Liver (tissue), 9 donors: ENCODE data around the gene VSNL1. TPM values are rescaled to one million over a fixed set of nuclear protein-coding genes. Genes with fewer than 3 reads are reported as not detected.

Experiments used
- DNase-seq: peaks from one replicate; pipeline ENCODE4 v3.0.0-alpha.2; 2017; ENCODE audit warnings: low spot score
- H3K27ac ChIP-seq, 2 donors: one replicate each; pipeline ENCODE4 v1.7.0; 2013; ENCODE audit warnings: inconsistent platforms in 2 of 2, low read length in 2 of 2, control low read depth in 1 of 2, low read depth in 1 of 2, mild to moderate bottlenecking in 1 of 2
- H3K27me3 ChIP-seq, 4 donors: one replicate each; pipeline versions ENCODE4 v1.6.1 to v1.7.0; 2013; ENCODE audit warnings: low read length in 3 of 4, inconsistent platforms in 1 of 4, mild to moderate bottlenecking in 1 of 4, moderate library complexity in 1 of 4; ENCODE audit not compliant: control insufficient read depth in 4 of 4, insufficient read depth in 4 of 4
- H3K36me3 ChIP-seq, 4 donors: one replicate each; pipeline versions ENCODE4 v1.6.1 to v1.7.0; 2013; ENCODE audit warnings: low read length in 3 of 4, mild to moderate bottlenecking in 3 of 4, low read depth in 1 of 4, moderate library complexity in 1 of 4; ENCODE audit not compliant: control insufficient read depth in 4 of 4, insufficient read depth in 3 of 4
- H3K4me1 ChIP-seq, 4 donors: one replicate each; pipeline versions ENCODE4 v1.6.1 to v1.7.0; 2013; ENCODE audit warnings: low read length in 3 of 4, mild to moderate bottlenecking in 3 of 4, moderate library complexity in 1 of 4; ENCODE audit not compliant: control insufficient read depth in 4 of 4, insufficient read depth in 4 of 4
- H3K4me3 ChIP-seq, 3 donors: one replicate each; pipeline versions ENCODE4 v1.6.1 to v1.7.0; 2013; ENCODE audit warnings: low read length in 3 of 3, control low read depth in 1 of 3, low read depth in 1 of 3, mild to moderate bottlenecking in 1 of 3
- H3K9ac ChIP-seq, 2 donors: one replicate each; pipeline ENCODE4 v1.7.0; 2013; ENCODE audit warnings: low read length in 2 of 2, mild to moderate bottlenecking in 2 of 2, moderate library complexity in 2 of 2, control low read depth in 1 of 2, low read depth in 1 of 2
- H3K9me3 ChIP-seq, 4 donors: one replicate each; pipeline versions ENCODE4 v1.6.1 to v1.7.0; 2013; ENCODE audit warnings: low read length in 3 of 4; ENCODE audit not compliant: control insufficient read depth in 4 of 4
- ATF3 ChIP-seq: IDR thresholded peaks from 2 replicates; pipeline ENCODE4 v1.6.1; 2016; ENCODE audit warnings: antibody characterized with exemption
- EGR1 ChIP-seq, 2 donors: IDR thresholded peaks; 2 replicates each; pipeline ENCODE4 v1.6.1; 2016 to 2018; ENCODE audit warnings: antibody characterized with exemption in 2 of 2, low read depth in 2 of 2
- FOXA1 ChIP-seq: IDR thresholded peaks from 2 replicates; pipeline ENCODE4 v1.6.1; 2016; ENCODE audit warnings: antibody characterized with exemption
- FOXA2 ChIP-seq: IDR thresholded peaks from 2 replicates; pipeline ENCODE4 v1.6.1; 2016; ENCODE audit warnings: antibody characterized with exemption
- GABPA ChIP-seq, 2 donors: IDR thresholded peaks in 1 of 2; conservative IDR thresholded peaks in 1 of 2; 2 replicates each; pipeline ENCODE4 v1.6.1; 2016; ENCODE audit warnings: antibody characterized with exemption in 2 of 2, mild to moderate bottlenecking in 1 of 2, moderate library complexity in 1 of 2
- HNF4A ChIP-seq, 2 donors: conservative IDR thresholded peaks; 2 replicates each; pipeline ENCODE4 v1.6.1; 2016; ENCODE audit warnings: antibody characterized with exemption in 2 of 2, mild to moderate bottlenecking in 2 of 2
- HNF4G ChIP-seq: IDR thresholded peaks from 2 replicates; pipeline ENCODE4 v1.6.1; 2016; ENCODE audit warnings: antibody characterized with exemption
- JUND ChIP-seq, 2 donors: IDR thresholded peaks; 2 replicates each; pipeline ENCODE4 v1.6.1; 2016; ENCODE audit warnings: antibody characterized with exemption in 2 of 2
- MAX ChIP-seq: IDR thresholded peaks from 2 replicates; pipeline ENCODE4 v1.6.1; 2016; ENCODE audit warnings: antibody characterized with exemption
- NR2F2 ChIP-seq: IDR thresholded peaks from 2 replicates; pipeline ENCODE4 v1.6.1; 2016; ENCODE audit warnings: antibody characterized with exemption
- RAD21 ChIP-seq, 2 donors: IDR thresholded peaks; 2 replicates each; pipeline ENCODE4 v1.6.1; 2016; ENCODE audit warnings: antibody characterized with exemption in 2 of 2, mild to moderate bottlenecking in 2 of 2
- REST ChIP-seq: IDR thresholded peaks from 2 replicates; pipeline ENCODE4 v1.6.1; 2016; ENCODE audit warnings: antibody characterized with exemption, mild to moderate bottlenecking
- RXRA ChIP-seq, 2 donors: IDR thresholded peaks; 2 replicates each; pipeline ENCODE4 v1.6.1; 2017 to 2018; ENCODE audit warnings: antibody characterized with exemption in 2 of 2, mild to moderate bottlenecking in 1 of 2
- TAF1 ChIP-seq: conservative IDR thresholded peaks from 2 replicates; pipeline ENCODE4 v1.6.1; 2016; ENCODE audit warnings: antibody characterized with exemption, mild to moderate bottlenecking
- YY1 ChIP-seq: IDR thresholded peaks from 2 replicates; pipeline ENCODE4 v1.6.1; 2016; ENCODE audit warnings: antibody characterized with exemption, mild to moderate bottlenecking
- WGBS: extraction: QIAGEN DNeasy Blood & Tissue Kit; methylation state at CpG from one replicate; pipeline ENCODE4 v1.1.7; 2013; 5-methylcytosine and 5-hydroxymethylcytosine counted together
- polyA plus RNA-seq, 2 donors: library from polyadenylated mRNA; stranded (reverse) in 1 of 2; unstranded in 1 of 2; fragments of 200-250 nt in 1 of 2; fragments of >200 nt in 1 of 2; fragmentation: Nextera tagmentation in 1 of 2; extraction: Ambion mirVana in 1 of 2; gene quantifications; one replicate each; pipeline versions ENCODE4 v1.2.1 to v1.2.3, GENCODE V29; 2013 to 2015
- total RNA-seq, 2 donors: library from RNA; depleted of rRNA; stranded (reverse); fragments of >200 nt; gene quantifications; one replicate each; pipeline ENCODE4 v1.2.3, GENCODE V29; 2014
- donor health status: healthy.
- donor health status: healthy.
- donor health status: healthy.
- donor health status: healthy.
- donor health status: healthy.

VSNL1 gene
- total and polyA plus RNA-seq, 4 donors, result 2.2 to 32.9 (median 6.3) TPM

DNA sequence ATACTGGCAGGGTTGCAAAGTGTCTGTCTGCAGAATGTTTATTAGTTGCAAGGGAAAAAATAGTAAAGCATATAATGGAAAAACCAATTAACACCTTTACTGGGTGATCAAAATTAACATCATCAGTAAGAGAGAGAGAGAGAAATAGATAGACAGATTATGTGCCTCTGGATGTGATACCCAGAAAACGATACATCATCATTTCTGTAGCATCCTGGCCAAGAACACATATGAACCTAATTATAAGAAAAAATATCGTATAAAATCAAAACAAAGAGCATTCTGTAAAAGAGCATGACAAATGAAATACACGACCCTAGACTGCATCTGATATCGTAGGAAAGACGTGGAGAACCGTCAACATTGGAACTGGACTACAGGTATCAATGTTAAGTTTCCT is 148.5 kb downstream of the VSNL1 start:
- no peak overlapping the region for H3K9ac ChIP-seq
- no peak for DNase-seq
- 94% methylated on average over 6 of the region's 6 CpGs for WGBS
- peaks cover 4 to 18% (median 6%) of the 10 kb centered on the region in 4 donors for H3K36me3 ChIP-seq
- no peak overlapping the region for H3K27ac ChIP-seq
- H3K4me3 ChIP-seq, result no peak overlapping the region
- no peaks in the 10 kb centered on the region for H3K9me3 ChIP-seq
- no peak for TF ChIP-seq YY1
- no peak for TF ChIP-seq MAX
- TF ChIP-seq JUND (IDR thresholded peaks at IDR 0.05), result no peak
- TF ChIP-seq ATF3, result no peak
- TF ChIP-seq FOXA1, result no peak
- TF ChIP-seq EGR1 (IDR thresholded peaks at IDR 0.05; ENCODE audit: low read depth in 2 of 2), result no peak
- no peak for TF ChIP-seq RAD21 (IDR thresholded peaks at IDR 0.05)
- no peak for TF ChIP-seq RXRA (IDR thresholded peaks at IDR 0.05)
- no peak for TF ChIP-seq NR2F2
- TF ChIP-seq FOXA2, result no peak
- no peak for TF ChIP-seq REST
- no peak for TF ChIP-seq HNF4A (conservative IDR thresholded peaks at IDR 0.05)
- no peak for TF ChIP-seq HNF4G
- H3K27me3 ChIP-seq, result no peaks in the 10 kb centered on the region
- H3K4me1 ChIP-seq, result peaks cover 0 to 4% (median 1%) of the 10 kb centered on the region in 4 donors

- H3K9ac ChIP-seq, result no peak overlapping the region
- no peak for TF ChIP-seq ATF3
- TF ChIP-seq HNF4G, result no peak
- no peak for TF ChIP-seq TAF1
- TF ChIP-seq RXRA (IDR thresholded peaks at IDR 0.05), result no peak
- TF ChIP-seq MAX, result no peak
- no peak for TF ChIP-seq FOXA1
- no peak for TF ChIP-seq JUND (IDR thresholded peaks at IDR 0.05)
- TF ChIP-seq RAD21 (IDR thresholded peaks at IDR 0.05), result no peak
- no peak for TF ChIP-seq REST
- TF ChIP-seq GABPA (IDR thresholded peaks at IDR 0.05 in 1 of 2, conservative IDR thresholded peaks at IDR 0.05 in 1 of 2), result no peak
- WGBS, result 98% methylated on average over 7 of the region's 7 CpGs
- no peaks in the 10 kb centered on the region for H3K9me3 ChIP-seq
- no peak overlapping the region for H3K27ac ChIP-seq
- DNase-seq, result no peak
- peaks cover 5 to 35% (median 20%) of the 10 kb centered on the region in 4 donors for H3K36me3 ChIP-seq
- peaks cover 0 to 4% (median 1%) of the 10 kb centered on the region in 4 donors for H3K4me1 ChIP-seq
- no peak overlapping the region for H3K4me3 ChIP-seq
- no peaks in the 10 kb centered on the region for H3K27me3 ChIP-seq
These were observed 150.3 kb downstream of the VSNL1 start for GRCh38 chr2:17690776-17691175.

Other genes starting within 250 kb of the VSNL1 start
- gene RAD51AP2, start 22.3 kb upstream of the VSNL1 start, total RNA-seq, result under 1 TPM; 0.14 to 0.25 TPM
- gene RAD51AP2, start 22.3 kb upstream of the VSNL1 start, polyA plus RNA-seq, result under 1 TPM; 0.02 to 0.08 TPM
- 10 to 100 TPM; 15.7 to 22.3 TPM for gene SMC6, start 213.1 kb downstream of the VSNL1 start, total RNA-seq
- 1 to 10 TPM; 2.6 to 6.3 TPM for gene SMC6, start 213.1 kb downstream of the VSNL1 start, polyA plus RNA-seq
- gene GEN1, start 213.4 kb downstream of the VSNL1 start, total RNA-seq, result 10 to 100 TPM in 1 of 2 donors, 1 to 10 TPM in 1; 9.6 to 12.7 TPM
- 1 to 10 TPM; 1.2 to 6.0 TPM for gene GEN1, start 213.4 kb downstream of the VSNL1 start, polyA plus RNA-seq